Keratinocyte (primary cell): Measurements from ENCODE around the gene B4GALT4.

ENCODE experiments used
- CTCF ChIP-seq, 3 experiments: IDR thresholded peaks in 1 of 3; conservative IDR thresholded peaks in 1 of 3; optimal IDR thresholded peaks in 1 of 3; 2 replicates in 2 of 3; 3 replicates in 1 of 3; pipeline versions ENCODE3 to v1.5.1; 2011; ENCODE audit warnings: low read length in 3 of 3, mild to moderate bottlenecking in 3 of 3, moderate library complexity in 2 of 3, control low read depth in 1 of 3, inconsistent platforms in 1 of 3; ENCODE audit not compliant: insufficient read depth in 2 of 3; ENCODE audit errors: extremely low read depth in 1 of 3
- EZH2 ChIP-seq: IDR thresholded peaks from one replicate; pipeline ENCODE4 v1.6.1; 2012; ENCODE audit warnings: inconsistent platforms, mild to moderate bottlenecking, low read length, moderate library complexity

GRCh38 chr3:119184796-119185570 lies 55.7 kb downstream of the B4GALT4 start:
- TF ChIP-seq CTCF (optimal IDR thresholded peaks at IDR 0.05 in 1 of 3, IDR thresholded peaks at IDR 0.05 in 1 of 3, conservative IDR thresholded peaks at IDR 0.05 in 1 of 3; ENCODE audit: extremely low read depth in 1 of 3, insufficient read depth in 2 of 3, low read length in 3 of 3): no peak
- no peak for TF ChIP-seq EZH2
